HepG2 (cell line): ENCODE data around the gene SOAT2. TPM values are rescaled to one million over a fixed set of nuclear protein-coding genes. Genes with fewer than 3 reads are reported as not detected.

ENCODE experiments used
- BCL6 ChIP-seq: IDR thresholded peaks from 2 replicates; pipeline ENCODE4 v1.6.1; 2016; ENCODE audit warnings: missing genetic modification reagents, missing compliant biosample characterization
- CENPT ChIP-seq: sonication (generic); formaldehyde crosslinking; IDR thresholded peaks from 2 replicates; pipeline ENCODE4 v1.8.0; 2022; ENCODE audit warnings: low read depth, mild to moderate bottlenecking, moderate library complexity, missing genetic modification reagents
- NCOA1 ChIP-seq: sonication (generic); formaldehyde crosslinking; IDR thresholded peaks from 2 replicates; pipeline ENCODE4 v1.9.0; 2021; ENCODE audit warnings: missing genetic modification reagents
- POLR2G ChIP-seq: fragments of 200-400 bp; formaldehyde crosslinking; IDR thresholded peaks from 2 replicates; pipeline ENCODE4 v1.6.1; 2018; ENCODE audit warnings: mild to moderate bottlenecking, low read depth, low read length, moderate library complexity
- RAD21 ChIP-seq: fragments of 450-650 bp; formaldehyde crosslinking; IDR thresholded peaks from 2 replicates; pipeline ENCODE4 v1.5.0; 2020; ENCODE audit warnings: mild to moderate bottlenecking
- SETDB1 ChIP-seq: sonication (generic); formaldehyde crosslinking; IDR thresholded peaks from 2 replicates; pipeline ENCODE4 v1.5.1; 2020; ENCODE audit warnings: missing genetic modification reagents, mild to moderate bottlenecking, borderline replicate concordance
- TARDBP ChIP-seq: sonication (generic); formaldehyde crosslinking; IDR thresholded peaks from 2 replicates; pipeline ENCODE4 v1.8.0; 2022; ENCODE audit warnings: mild to moderate bottlenecking, missing genetic modification reagents
- ZBTB3 ChIP-seq: sonication (generic); formaldehyde crosslinking; IDR thresholded peaks from 2 replicates; pipeline ENCODE4 v1.4.0; 2020; ENCODE audit warnings: low read depth, mild to moderate bottlenecking, moderate library complexity, missing genetic modification reagents, borderline replicate concordance
- ZNF652 ChIP-seq: IDR thresholded peaks from 2 replicates; pipeline ENCODE4 v1.6.1; 2016; ENCODE audit warnings: low read depth, borderline replicate concordance
- polyA plus RNA-seq, 8 experiments: library from polyadenylated mRNA; depleted of rRNA in 3 of 8; stranded (reverse) in 7 of 8; unstranded in 1 of 8; fragments of >200 nt; fragmentation: Illumina TruSeq in 4 of 8; extraction: Trizol in 4 of 8; gene quantifications; 2 replicates each; pipeline versions ENCODE4 v1.2.1 to v1.2.3, GENCODE V29; 2011 to 2016; ENCODE audit warnings: low read depth in 4 of 8, missing spikeins in 1 of 8, mixed read lengths in 1 of 8; ENCODE audit not compliant: insufficient read depth in 1 of 8
- total RNA-seq, 5 experiments: library from RNA; depleted of rRNA; stranded (reverse); fragments of >200 nt; fragmentation: Illumina TruSeq; extraction: Trizol; gene quantifications; 2 replicates each; pipeline ENCODE4 v1.2.3, GENCODE V29; 2016; ENCODE audit warnings: low read depth in 1 of 5
- TF ChIP-seq, protein P1 (sequence below): sonication (generic); formaldehyde crosslinking; IDR thresholded peaks from 2 replicates; pipeline ENCODE4 v1.5.0; 2020; ENCODE audit warnings: mild to moderate bottlenecking, missing genetic modification reagents, borderline replicate concordance
- TF ChIP-seq, protein P2 (sequence below): sonication (generic); formaldehyde crosslinking; IDR thresholded peaks from 2 replicates; pipeline ENCODE4 v1.4.0; 2020; ENCODE audit warnings: mild to moderate bottlenecking, missing genetic modification reagents, borderline replicate concordance
- TF ChIP-seq, protein P3 (sequence below): sonication (generic); formaldehyde crosslinking; IDR thresholded peaks from 2 replicates; pipeline ENCODE4 v1.4.0; 2020; ENCODE audit warnings: mild to moderate bottlenecking, missing genetic modification reagents
- TF ChIP-seq, protein P4 (sequence below): sonication (generic); formaldehyde crosslinking; IDR thresholded peaks from 2 replicates; pipeline ENCODE4 v1.4.0; 2020; ENCODE audit warnings: missing genetic modification reagents
- TF ChIP-seq, protein P5 (sequence below): sonication (generic); formaldehyde crosslinking; IDR thresholded peaks from 2 replicates; pipeline ENCODE4 v1.5.0; 2020; ENCODE audit warnings: missing genetic modification reagents
- TF ChIP-seq, protein P6 (sequence below): IDR thresholded peaks from 2 replicates; pipeline ENCODE4 v1.6.1; 2016; ENCODE audit warnings: low read depth

SOAT2 gene
- total and polyA plus RNA-seq, 2 of the 13 experiments (the other 11 are each of a cell fraction or from before 2014, with no cell fraction given): 14.9 to 108 TPM

DNA sequence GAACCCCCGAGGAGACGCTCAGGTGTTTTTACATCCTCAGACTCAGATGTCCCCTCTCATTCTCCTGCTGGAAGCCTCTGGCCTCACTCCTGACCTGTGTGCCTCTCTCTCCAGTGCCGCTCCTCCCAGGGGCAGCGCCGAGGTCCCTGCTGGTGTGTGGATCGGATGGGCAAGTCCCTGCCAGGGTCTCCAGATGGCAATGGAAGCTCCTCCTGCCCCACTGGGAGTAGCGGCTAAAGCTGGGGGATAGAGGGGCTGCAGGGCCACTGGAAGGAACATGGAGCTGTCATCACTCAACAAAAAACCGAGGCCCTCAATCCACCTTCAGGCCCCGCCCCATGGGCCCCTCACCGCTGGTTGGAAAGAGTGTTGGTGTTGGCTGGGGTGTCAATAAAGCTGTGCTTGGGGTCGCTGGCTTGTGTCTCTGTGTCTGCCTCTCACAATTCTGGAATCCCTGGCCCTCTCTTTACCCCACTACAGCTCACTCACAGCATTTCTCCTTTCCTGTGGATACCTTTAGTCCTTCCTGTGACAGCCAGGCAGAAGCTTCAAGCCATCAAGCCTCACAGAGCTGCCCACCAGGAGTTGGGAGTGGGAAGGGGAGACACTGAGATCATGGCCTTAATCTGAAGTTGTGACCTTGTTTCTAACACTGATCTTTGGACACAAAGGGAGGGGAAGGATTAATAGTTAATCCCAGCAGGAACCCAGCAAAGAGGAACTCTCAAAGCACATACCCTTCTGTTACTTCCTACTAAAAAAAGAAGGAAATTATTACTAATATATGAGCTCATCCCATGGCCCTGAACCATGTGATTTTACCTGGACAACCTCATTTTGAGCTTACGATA lies 1.1 kb upstream of the SOAT2 start (continued):
- TF ChIP-seq, protein P1, sequence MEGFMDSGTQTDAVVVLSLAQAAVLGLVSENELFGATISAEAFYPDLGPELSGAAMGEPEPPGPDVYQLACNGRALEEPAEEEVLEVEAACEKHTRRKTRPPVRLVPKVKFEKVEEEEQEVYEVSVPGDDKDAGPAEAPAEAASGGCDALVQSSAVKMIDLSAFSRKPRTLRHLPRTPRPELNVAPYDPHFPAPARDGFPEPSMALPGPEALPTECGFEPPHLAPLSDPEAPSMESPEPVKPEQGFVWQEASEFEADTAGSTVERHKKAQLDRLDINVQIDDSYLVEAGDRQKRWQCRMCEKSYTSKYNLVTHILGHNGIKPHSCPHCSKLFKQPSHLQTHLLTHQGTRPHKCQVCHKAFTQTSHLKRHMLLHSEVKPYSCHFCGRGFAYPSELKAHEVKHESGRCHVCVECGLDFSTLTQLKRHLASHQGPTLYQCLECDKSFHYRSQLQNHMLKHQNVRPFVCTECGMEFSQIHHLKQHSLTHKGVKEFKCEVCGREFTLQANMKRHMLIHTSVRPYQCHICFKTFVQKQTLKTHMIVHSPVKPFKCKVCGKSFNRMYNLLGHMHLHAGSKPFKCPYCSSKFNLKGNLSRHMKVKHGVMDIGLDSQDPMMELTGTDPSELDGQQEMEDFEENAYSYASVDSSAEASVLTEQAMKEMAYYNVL (CRISPR knock-in tag): no peak
- no peak for TF ChIP-seq SETDB1 (CRISPR knock-in tag)
- TF ChIP-seq, protein P2, sequence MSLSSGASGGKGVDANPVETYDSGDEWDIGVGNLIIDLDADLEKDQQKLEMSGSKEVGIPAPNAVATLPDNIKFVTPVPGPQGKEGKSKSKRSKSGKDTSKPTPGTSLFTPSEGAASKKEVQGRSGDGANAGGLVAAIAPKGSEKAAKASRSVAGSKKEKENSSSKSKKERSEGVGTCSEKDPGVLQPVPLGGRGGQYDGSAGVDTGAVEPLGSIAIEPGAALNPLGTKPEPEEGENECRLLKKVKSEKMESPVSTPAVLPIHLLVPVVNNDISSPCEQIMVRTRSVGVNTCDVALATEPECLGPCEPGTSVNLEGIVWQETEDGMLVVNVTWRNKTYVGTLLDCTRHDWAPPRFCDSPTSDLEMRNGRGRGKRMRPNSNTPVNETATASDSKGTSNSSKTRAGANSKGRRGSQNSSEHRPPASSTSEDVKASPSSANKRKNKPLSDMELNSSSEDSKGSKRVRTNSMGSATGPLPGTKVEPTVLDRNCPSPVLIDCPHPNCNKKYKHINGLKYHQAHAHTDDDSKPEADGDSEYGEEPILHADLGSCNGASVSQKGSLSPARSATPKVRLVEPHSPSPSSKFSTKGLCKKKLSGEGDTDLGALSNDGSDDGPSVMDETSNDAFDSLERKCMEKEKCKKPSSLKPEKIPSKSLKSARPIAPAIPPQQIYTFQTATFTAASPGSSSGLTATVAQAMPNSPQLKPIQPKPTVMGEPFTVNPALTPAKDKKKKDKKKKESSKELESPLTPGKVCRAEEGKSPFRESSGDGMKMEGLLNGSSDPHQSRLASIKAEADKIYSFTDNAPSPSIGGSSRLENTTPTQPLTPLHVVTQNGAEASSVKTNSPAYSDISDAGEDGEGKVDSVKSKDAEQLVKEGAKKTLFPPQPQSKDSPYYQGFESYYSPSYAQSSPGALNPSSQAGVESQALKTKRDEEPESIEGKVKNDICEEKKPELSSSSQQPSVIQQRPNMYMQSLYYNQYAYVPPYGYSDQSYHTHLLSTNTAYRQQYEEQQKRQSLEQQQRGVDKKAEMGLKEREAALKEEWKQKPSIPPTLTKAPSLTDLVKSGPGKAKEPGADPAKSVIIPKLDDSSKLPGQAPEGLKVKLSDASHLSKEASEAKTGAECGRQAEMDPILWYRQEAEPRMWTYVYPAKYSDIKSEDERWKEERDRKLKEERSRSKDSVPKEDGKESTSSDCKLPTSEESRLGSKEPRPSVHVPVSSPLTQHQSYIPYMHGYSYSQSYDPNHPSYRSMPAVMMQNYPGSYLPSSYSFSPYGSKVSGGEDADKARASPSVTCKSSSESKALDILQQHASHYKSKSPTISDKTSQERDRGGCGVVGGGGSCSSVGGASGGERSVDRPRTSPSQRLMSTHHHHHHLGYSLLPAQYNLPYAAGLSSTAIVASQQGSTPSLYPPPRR (CRISPR knock-in tag): no peak; the same call in 1 of the 2 replicates
- 0 out of 2 replicates have a peak, but pooled peaks have one; percentile 30 for TF ChIP-seq BCL6
- no peak for TF ChIP-seq CENPT (CRISPR knock-in tag)
- TF ChIP-seq, protein P3, sequence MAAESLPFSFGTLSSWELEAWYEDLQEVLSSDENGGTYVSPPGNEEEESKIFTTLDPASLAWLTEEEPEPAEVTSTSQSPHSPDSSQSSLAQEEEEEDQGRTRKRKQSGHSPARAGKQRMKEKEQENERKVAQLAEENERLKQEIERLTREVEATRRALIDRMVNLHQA (CRISPR knock-in tag): no peak
- TF ChIP-seq NCOA1 (CRISPR knock-in tag): no peak
- TF ChIP-seq, protein P4, sequence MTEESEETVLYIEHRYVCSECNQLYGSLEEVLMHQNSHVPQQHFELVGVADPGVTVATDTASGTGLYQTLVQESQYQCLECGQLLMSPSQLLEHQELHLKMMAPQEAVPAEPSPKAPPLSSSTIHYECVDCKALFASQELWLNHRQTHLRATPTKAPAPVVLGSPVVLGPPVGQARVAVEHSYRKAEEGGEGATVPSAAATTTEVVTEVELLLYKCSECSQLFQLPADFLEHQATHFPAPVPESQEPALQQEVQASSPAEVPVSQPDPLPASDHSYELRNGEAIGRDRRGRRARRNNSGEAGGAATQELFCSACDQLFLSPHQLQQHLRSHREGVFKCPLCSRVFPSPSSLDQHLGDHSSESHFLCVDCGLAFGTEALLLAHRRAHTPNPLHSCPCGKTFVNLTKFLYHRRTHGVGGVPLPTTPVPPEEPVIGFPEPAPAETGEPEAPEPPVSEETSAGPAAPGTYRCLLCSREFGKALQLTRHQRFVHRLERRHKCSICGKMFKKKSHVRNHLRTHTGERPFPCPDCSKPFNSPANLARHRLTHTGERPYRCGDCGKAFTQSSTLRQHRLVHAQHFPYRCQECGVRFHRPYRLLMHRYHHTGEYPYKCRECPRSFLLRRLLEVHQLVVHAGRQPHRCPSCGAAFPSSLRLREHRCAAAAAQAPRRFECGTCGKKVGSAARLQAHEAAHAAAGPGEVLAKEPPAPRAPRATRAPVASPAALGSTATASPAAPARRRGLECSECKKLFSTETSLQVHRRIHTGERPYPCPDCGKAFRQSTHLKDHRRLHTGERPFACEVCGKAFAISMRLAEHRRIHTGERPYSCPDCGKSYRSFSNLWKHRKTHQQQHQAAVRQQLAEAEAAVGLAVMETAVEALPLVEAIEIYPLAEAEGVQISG (CRISPR knock-in tag): no peak; the same call in 1 of the 2 replicates
- no peak for TF ChIP-seq ZNF652
- peak; percentile 64 for TF ChIP-seq POLR2G
- TF ChIP-seq TARDBP (CRISPR knock-in tag): no peak
- TF ChIP-seq, protein P5, sequence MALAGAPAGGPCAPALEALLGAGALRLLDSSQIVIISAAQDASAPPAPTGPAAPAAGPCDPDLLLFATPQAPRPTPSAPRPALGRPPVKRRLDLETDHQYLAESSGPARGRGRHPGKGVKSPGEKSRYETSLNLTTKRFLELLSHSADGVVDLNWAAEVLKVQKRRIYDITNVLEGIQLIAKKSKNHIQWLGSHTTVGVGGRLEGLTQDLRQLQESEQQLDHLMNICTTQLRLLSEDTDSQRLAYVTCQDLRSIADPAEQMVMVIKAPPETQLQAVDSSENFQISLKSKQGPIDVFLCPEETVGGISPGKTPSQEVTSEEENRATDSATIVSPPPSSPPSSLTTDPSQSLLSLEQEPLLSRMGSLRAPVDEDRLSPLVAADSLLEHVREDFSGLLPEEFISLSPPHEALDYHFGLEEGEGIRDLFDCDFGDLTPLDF (CRISPR knock-in tag): no peak
- no peak for TF ChIP-seq RAD21 (CRISPR knock-in tag)
- TF ChIP-seq, protein P6, sequence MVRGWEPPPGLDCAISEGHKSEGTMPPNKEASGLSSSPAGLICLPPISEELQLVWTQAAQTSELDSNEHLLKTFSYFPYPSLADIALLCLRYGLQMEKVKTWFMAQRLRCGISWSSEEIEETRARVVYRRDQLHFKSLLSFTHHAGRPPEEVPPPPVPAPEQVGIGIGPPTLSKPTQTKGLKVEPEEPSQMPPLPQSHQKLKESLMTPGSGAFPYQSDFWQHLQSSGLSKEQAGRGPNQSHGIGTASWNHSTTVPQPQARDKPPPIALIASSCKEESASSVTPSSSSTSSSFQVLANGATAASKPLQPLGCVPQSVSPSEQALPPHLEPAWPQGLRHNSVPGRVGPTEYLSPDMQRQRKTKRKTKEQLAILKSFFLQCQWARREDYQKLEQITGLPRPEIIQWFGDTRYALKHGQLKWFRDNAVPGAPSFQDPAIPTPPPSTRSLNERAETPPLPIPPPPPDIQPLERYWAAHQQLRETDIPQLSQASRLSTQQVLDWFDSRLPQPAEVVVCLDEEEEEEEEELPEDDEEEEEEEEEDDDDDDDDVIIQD: no peak
- TF ChIP-seq ZBTB3 (CRISPR knock-in tag): no peak
